ENCODE data around the gene MYH3.

MYH3 gene

GRCh38 chr17:10585529-10585928, 71.6 kb downstream of the MYH3 start:
- Mint-ChIP-seq H3K4me1 (no peaks in the 10 kb centered on the region), H3K9me3 (peaks cover 5% of the 10 kb centered on the region), H3K36me3 (no peaks in the 10 kb centered on the region), H3K27me3 (peaks cover 7% of the 10 kb centered on the region), H3K4me3 (no peak overlapping the region), H3K27ac (no peak overlapping the region)
- no peak for ATAC-seq (ENCODE audit: low read depth)
- DNase-seq (ENCODE audit: low spot score in 2 of 2) = no peak

GRCh38 chr17:10583834-10584233, 73.3 kb downstream of the MYH3 start:
- Mint-ChIP-seq H3K27me3 (peaks cover 6% of the 10 kb centered on the region), H3K4me3 (no peak overlapping the region), H3K36me3 (no peaks in the 10 kb centered on the region), H3K27ac (no peak overlapping the region), H3K9me3 (peaks cover 5% of the 10 kb centered on the region), H3K4me1 (peaks cover 4% of the 10 kb centered on the region)
- no peak for ATAC-seq (ENCODE audit: low read depth)
- no peak for DNase-seq (ENCODE audit: low spot score in 2 of 2)

GRCh38 chr17:10579270-10579669, 77.8 kb downstream of the MYH3 start:
- peaks cover 7% of the 10 kb centered on the region for H3K27me3 Mint-ChIP-seq
- ATAC-seq (ENCODE audit: low read depth) (no peak), DNase-seq (ENCODE audit: low spot score in 2 of 2) (no peak)
- H3K9me3 Mint-ChIP-seq = peaks cover 5% of the 10 kb centered on the region
- H3K27ac Mint-ChIP-seq = no peak overlapping the region
- H3K4me3 Mint-ChIP-seq = no peak overlapping the region
- H3K36me3 Mint-ChIP-seq = no peaks in the 10 kb centered on the region
- H3K4me1 Mint-ChIP-seq = peaks cover 4% of the 10 kb centered on the region
